ENCODE results near the gene TMEM95.

GRCh38 chr17:7334938-7335538, 19.9 kb upstream of the TMEM95 start:
- TF ChIP-seq CTCF (IDR thresholded peaks at IDR 0.05), result no peak
- no peak for TF ChIP-seq POLR2A (IDR thresholded peaks at IDR 0.05)
